Psoas muscle (tissue), 8 donors: ENCODE results near the gene SYT1. TPM values are rescaled to one million over a fixed set of nuclear protein-coding genes. Genes with fewer than 3 reads are reported as not detected.

Source experiments
- ATAC-seq, 4 donors: fragments of 200-7000 bp; cut with Tn5 transposase; one replicate each; pipeline ENCODE4 v1.9.1; 2020; ENCODE audit warnings: moderate library complexity in 3 of 4, mild to moderate bottlenecking in 2 of 4
- DNase-seq, 2 donors: peaks; one replicate each; pipeline ENCODE4 v3.0.0-alpha.2; 2020
- H3K27ac ChIP-seq: fragments of 200-600 bp; one replicate; pipeline ENCODE4 v1.8.0; 2022
- H3K27me3 ChIP-seq, 3 donors: fragments of 200-600 bp in 1 of 3; one replicate each; pipeline versions ENCODE4 v1.6.1 to v1.8.0; 2013 to 2022; ENCODE audit warnings: low read length in 2 of 3, mild to moderate bottlenecking in 2 of 3, moderate library complexity in 1 of 3; ENCODE audit not compliant: insufficient read depth in 3 of 3
- H3K36me3 ChIP-seq, 2 donors: fragments of 200-600 bp in 1 of 2; one replicate each; pipeline versions ENCODE4 v1.6.1 to v1.8.0; 2013 to 2022; ENCODE audit warnings: low read depth in 1 of 2, mild to moderate bottlenecking in 1 of 2, moderate library complexity in 1 of 2; ENCODE audit not compliant: insufficient read depth in 1 of 2
- H3K4me1 ChIP-seq: fragments of 200-600 bp; one replicate; pipeline ENCODE4 v1.8.0; 2022
- H3K4me3 ChIP-seq: fragments of 200-600 bp; one replicate; pipeline ENCODE4 v1.8.0; 2022; ENCODE audit warnings: mild to moderate bottlenecking
- H3K9me3 ChIP-seq: fragments of 200-600 bp; one replicate; pipeline ENCODE4 v1.8.0; 2022
- CTCF ChIP-seq: fragments of 200-600 bp; IDR thresholded peaks from one replicate; pipeline ENCODE4 v1.8.0; 2022; ENCODE audit warnings: antibody characterized with exemption
- WGBS, 3 donors: extraction: QIAGEN DNeasy Blood & Tissue Kit; methylation state at CpG; one replicate each; pipeline versions ENCODE4 v1.1.6 to v1.1.7; 2013; 5-methylcytosine and 5-hydroxymethylcytosine counted together
- intact Hi-C, 2 donors: fragments of 100-400 bp; cut with DNase I; formaldehyde crosslinking; loops; one replicate each; pipeline versions ENCODE4 v1.11.0 to v1.14.2; 2022
- polyA plus RNA-seq, 3 donors: library from polyadenylated mRNA; stranded (reverse); fragments of 200-250 nt; gene quantifications; one replicate each; pipeline ENCODE4 v1.2.3, GENCODE V29; 2013
- total RNA-seq, 4 donors: library from RNA; stranded (reverse); fragmentation: NEBNext Ultra II Directional in 2 of 4; extraction: Animal tissue kit (Norgen Biotek cat#: 25700) in 2 of 4; gene quantifications; one replicate each; pipeline versions ENCODE4 v1.2.1 to v1.2.4, GENCODE V29; 2021 to 2023
- donor health status: healthy with polysubstance abuse.
- donor health status: DM: no; HTN: no; CAD: no; lungs with moderate emphysema.
- donor health status: Bipolar disorder and iron deficiency.
- donor health status: healthy.
- donor health status: DM: yes; HTN: yes; CAD: no.
- donor health status: DM: no; HTN: no; CAD: no.
- donor health status: DM: no; HTN: no; CAD: no.
- donor health status: DM: yes; HTN: yes; CAD: no.

Gene SYT1
- total and polyA plus RNA-seq, 7 donors: 0.05 to 0.34 (median 0.14) TPM; not detected in 2

DNA sequence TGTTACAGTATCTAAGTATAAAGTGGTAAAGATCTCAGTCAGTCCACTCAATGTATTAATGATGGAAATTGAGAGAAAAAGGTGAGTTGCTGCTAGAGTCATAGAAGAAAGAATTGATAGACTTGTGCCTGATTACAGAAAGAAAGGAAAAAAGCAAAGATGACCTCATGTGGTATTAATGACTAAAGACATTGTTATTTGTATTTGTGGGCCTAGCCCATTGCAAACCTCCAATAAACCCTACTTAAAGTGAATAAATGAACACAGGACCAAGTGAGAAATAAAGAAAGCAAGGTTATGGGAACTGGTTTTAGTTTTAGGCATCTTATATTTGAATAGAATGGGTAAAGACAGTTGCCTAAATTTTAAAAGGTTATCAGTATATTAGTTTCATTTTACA, 105.5 kb downstream of the SYT1 start:
- H3K36me3 ChIP-seq: no peaks in the 10 kb centered on the region
- intact Hi-C loops: no loop called here
- TF ChIP-seq CTCF: no peak
- no peaks in the 10 kb centered on the region for H3K4me1 ChIP-seq
- no peaks in the 10 kb centered on the region for H3K27me3 ChIP-seq
- H3K4me3 ChIP-seq: no peak overlapping the region
- no peak overlapping the region for H3K27ac ChIP-seq
- DNase-seq (no peak), ATAC-seq (no peak)
- no peaks in the 10 kb centered on the region for H3K9me3 ChIP-seq

DNA sequence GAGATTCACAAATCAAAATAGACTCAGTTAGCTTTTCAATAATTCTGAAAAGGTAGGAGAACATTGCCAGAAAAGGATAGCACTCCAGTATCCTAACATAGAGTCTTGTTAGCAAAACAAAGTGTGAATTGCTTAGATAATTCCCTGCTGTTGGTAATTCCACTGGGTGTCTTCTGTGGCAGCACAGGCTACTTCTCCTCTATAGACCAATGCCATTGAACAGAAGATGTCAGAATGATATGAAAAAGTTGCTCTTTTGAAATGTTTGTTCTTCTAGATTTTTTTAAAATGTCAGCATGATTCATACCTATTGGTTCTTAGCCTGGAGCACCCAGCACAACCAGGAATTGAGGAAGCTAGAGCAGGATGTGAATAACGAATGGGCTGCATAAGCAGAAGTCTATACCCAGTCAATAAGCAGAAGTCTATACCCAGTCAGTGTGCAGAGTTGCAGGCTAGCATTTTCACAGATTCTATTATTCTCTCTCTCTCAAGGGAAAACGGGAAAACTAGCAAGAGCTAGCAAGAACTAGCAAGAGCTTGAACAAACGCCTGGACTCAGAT, 112.8 kb downstream of the SYT1 start:
- WGBS, 3 donors: 49 to 73% (median 65%) methylated on average over 3 of the region's 3 CpGs
- Histone ChIP-seq H3K9me3 (no peaks in the 10 kb centered on the region), H3K4me3 (no peak overlapping the region), H3K27ac (no peak overlapping the region), H3K4me1 (no peaks in the 10 kb centered on the region), H3K36me3 (no peaks in the 10 kb centered on the region), H3K27me3 (no peaks in the 10 kb centered on the region)
- intact Hi-C loops: no loop called here
- ATAC-seq: no peak
- DNase-seq: no peak
- TF ChIP-seq CTCF: no peak

DNA sequence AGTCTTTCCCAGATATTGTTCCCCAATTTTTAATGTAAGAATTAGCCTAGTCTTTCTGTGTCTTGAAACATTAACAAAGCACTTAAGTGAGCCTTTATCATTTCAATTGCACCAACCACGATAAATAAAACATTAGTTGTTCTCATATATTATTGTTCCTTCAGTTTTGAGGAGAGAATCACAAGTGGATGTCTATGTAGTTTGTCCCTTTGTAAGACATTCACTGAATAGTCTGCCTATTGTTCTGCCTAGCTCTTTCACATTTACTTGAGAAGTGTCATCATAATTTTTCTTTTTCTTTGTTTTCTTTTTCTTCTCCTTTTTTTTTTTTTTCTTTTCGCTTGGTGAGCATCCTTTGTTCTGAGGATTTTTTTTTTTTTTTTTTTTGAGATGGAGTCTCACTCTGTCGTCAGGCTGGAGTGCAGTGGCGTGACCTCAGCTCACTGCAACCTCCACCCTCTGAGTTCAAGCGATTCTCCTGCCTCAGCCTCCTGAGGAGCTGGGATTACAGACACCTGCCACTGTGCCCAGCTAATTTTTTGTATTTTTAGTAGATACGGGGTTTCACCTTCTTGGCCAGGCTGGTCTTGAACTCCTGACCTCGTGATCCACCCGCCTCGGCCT, 129.7 kb downstream of the SYT1 start:
- Histone ChIP-seq H3K4me3 (no peak overlapping the region), H3K36me3 (no peaks in the 10 kb centered on the region), H3K27me3 (no peaks in the 10 kb centered on the region), H3K27ac (no peak overlapping the region), H3K4me1 (no peaks in the 10 kb centered on the region), H3K9me3 (no peaks in the 10 kb centered on the region)
- no peak for DNase-seq
- no peak for ATAC-seq
- intact Hi-C loops: no loop called here
- 89 to 91% (median 89%) methylated on average over 9 of the region's 9 CpGs for WGBS, 3 donors
- no peak for TF ChIP-seq CTCF

- intact Hi-C loops: no loop called here
- no peaks in the 10 kb centered on the region for H3K9me3 ChIP-seq
- no peak overlapping the region for H3K27ac ChIP-seq
- WGBS, 3 donors: 78 to 97% (median 93%) methylated on average over 1 of the region's 1 CpG
- H3K36me3 ChIP-seq: no peaks in the 10 kb centered on the region
- ATAC-seq: no peak
- H3K4me3 ChIP-seq: no peak overlapping the region
- H3K4me1 ChIP-seq: no peaks in the 10 kb centered on the region
- no peak for TF ChIP-seq CTCF
- H3K27me3 ChIP-seq: no peaks in the 10 kb centered on the region
- no peak for DNase-seq
These were observed 135.9 kb downstream of the SYT1 start for GRCh38 chr12:79000501-79000900.

- Histone ChIP-seq H3K4me3 (no peak overlapping the region), H3K27me3 (no peaks in the 10 kb centered on the region), H3K4me1 (no peaks in the 10 kb centered on the region), H3K27ac (no peak overlapping the region), H3K9me3 (no peaks in the 10 kb centered on the region), H3K36me3 (no peaks in the 10 kb centered on the region)
- 83 to 89% (median 89%) methylated on average over 2 of the region's 2 CpGs for WGBS, 3 donors
- no peak for TF ChIP-seq CTCF
- DNase-seq (no peak), ATAC-seq (no peak)
- intact Hi-C loops: no loop called here
These were observed 136.8 kb downstream of the SYT1 start for GRCh38 chr12:79001404-79001803.
